ENCODE results near the gene OGFOD3. TPM values are rescaled to one million over a fixed set of nuclear protein-coding genes. Genes with fewer than 3 reads are reported as not detected.

The OGFOD3 gene
- total and polyA plus RNA-seq, 2 experiments from 2014 or later = 38.1 to 44.7 TPM

- no peak for DNase-seq
Observed at GRCh38 chr17:82369211-82369610, 49.2 kb downstream of the OGFOD3 start.

DNA sequence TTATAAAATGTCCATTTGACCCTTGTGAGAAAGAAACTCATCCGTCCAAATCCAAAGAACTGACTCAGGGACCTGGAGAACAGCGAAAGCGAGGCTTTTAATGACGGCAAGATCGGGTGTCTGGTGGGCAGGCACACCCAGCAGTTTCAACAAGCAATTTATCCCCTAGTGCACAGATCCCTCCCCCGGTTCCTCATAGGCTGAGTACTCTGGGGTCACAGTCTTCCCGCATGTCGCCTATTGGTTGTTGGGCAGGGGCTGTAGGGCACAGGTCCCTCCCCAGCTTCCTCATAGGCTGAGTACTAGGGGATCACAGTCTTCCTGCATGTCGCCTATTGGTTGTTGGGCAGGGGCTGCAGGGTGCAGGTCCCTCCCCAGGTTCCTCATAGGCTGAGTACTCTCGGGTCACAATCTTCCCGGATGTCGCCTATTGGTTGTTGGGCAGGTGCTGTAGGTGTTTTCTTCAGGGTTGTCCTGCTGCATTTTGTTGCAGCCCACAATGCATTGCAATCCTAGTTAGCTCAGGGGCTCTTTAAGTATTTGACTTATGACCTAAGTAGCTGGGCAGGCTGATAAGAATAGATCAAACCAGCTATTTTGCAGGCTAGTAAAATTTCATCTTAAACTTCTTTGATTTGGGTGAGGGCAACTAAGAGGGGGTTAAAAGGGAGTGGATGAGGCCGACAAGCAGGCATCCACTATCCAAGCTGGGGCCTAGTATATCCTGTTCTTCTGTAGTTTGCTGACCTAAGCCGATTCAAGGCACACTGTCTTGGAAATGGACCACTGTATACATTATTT, 50.5 kb downstream of the OGFOD3 start:
- Histone ChIP-seq H3K79me2 (ENCODE audit: insufficient read depth) (no peaks in the 10 kb centered on the region), H3K4me3 (no peak overlapping the region), H3K4me2 (ENCODE audit: unreplicated experiment) (no peak overlapping the region), H3K9ac (no peak overlapping the region), H3K27ac (no peak overlapping the region), H3K9me2 (ENCODE audit: insufficient read depth) (no peaks in the 10 kb centered on the region), H3F3A (ENCODE audit: insufficient read depth) (no peaks in the 10 kb centered on the region), H3K4me1 (ENCODE audit: insufficient read depth) (no peaks in the 10 kb centered on the region), H3K9me3 (ENCODE audit: low read depth) (no peaks in the 10 kb centered on the region), H4K20me1 (ENCODE audit: insufficient read depth) (no peaks in the 10 kb centered on the region), H3K36me3 (ENCODE audit: low read depth) (no peaks in the 10 kb centered on the region), H2AFZ (no peak overlapping the region), H3K27me3 (replicated peaks; ENCODE audit: insufficient read depth) (peaks cover 25% of the 10 kb centered on the region)
- 78 to 83% methylated on average over 14 of the region's 14 CpGs for WGBS, 2 experiments (ENCODE audit: low coverage in 1 of 2, low lambda C conversion rate in 2 of 2, missing lambda C conversion rate in 2 of 2)
- TF ChIP-seq EZH2phosphoT487 (IDR thresholded peaks at IDR 0.05; ENCODE audit: insufficient read depth, low read depth) (no peak), EZH2 (IDR thresholded peaks at IDR 0.05; ENCODE audit: insufficient read depth, poor library complexity, severe bottlenecking) (no peak)
- in situ Hi-C loops (cut with MboI) = no loop called here
- DNase-seq = no peak

More at GRCh38 chr17:82369211-82369610, 49.2 kb downstream of the OGFOD3 start:
- Histone ChIP-seq H3K4me3 (no peak overlapping the region), H3K4me1 (ENCODE audit: insufficient read depth) (no peaks in the 10 kb centered on the region), H3K27ac (no peak overlapping the region), H2AFZ (no peak overlapping the region), H3K79me2 (ENCODE audit: insufficient read depth) (no peaks in the 10 kb centered on the region), H3K9me2 (ENCODE audit: insufficient read depth) (no peaks in the 10 kb centered on the region), H3F3A (ENCODE audit: insufficient read depth) (no peaks in the 10 kb centered on the region), H4K20me1 (ENCODE audit: insufficient read depth) (no peaks in the 10 kb centered on the region), H3K27me3 (replicated peaks; ENCODE audit: insufficient read depth) (peaks cover 26% of the 10 kb centered on the region), H3K9me3 (ENCODE audit: low read depth) (no peaks in the 10 kb centered on the region), H3K9ac (no peak overlapping the region), H3K36me3 (ENCODE audit: low read depth) (no peaks in the 10 kb centered on the region), H3K4me2 (ENCODE audit: unreplicated experiment) (no peak overlapping the region)
- TF ChIP-seq EZH2 (IDR thresholded peaks at IDR 0.05; ENCODE audit: insufficient read depth, poor library complexity, severe bottlenecking) (no peak), EZH2phosphoT487 (IDR thresholded peaks at IDR 0.05; ENCODE audit: insufficient read depth, low read depth) (no peak)
- 92 to 94% methylated on average over 7 of the region's 7 CpGs for WGBS, 2 experiments (ENCODE audit: low coverage in 1 of 2, low lambda C conversion rate in 2 of 2, missing lambda C conversion rate in 2 of 2)
- in situ Hi-C loops (cut with MboI) = no loop called here

DNA sequence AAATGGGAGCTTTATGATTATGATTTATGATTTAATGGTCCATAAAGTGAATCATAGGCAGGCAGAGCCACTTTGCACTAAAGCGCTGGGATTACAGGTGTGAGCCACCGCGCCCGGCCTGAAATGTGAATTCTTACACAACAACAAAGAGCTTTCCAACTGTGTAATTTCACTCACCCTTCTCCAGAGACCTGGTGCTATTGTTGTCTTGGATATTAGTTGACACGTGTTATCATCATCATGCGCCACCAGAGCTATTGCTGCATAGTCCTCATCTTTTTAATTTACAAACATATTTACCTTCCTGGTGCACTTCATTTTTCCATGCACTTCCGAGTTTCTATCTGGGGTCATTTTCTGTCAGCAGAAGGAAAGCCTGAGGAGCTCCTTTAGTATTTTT, 51.6 kb downstream of the OGFOD3 start:
- Histone ChIP-seq H3K9me2 (ENCODE audit: insufficient read depth) (no peaks in the 10 kb centered on the region), H3K4me1 (ENCODE audit: insufficient read depth) (no peaks in the 10 kb centered on the region), H3F3A (ENCODE audit: insufficient read depth) (no peaks in the 10 kb centered on the region), H2AFZ (no peak overlapping the region), H3K27ac (no peak overlapping the region), H4K20me1 (ENCODE audit: insufficient read depth) (no peaks in the 10 kb centered on the region), H3K27me3 (replicated peaks; ENCODE audit: insufficient read depth) (peaks cover 16% of the 10 kb centered on the region), H3K4me2 (ENCODE audit: unreplicated experiment) (no peak overlapping the region), H3K79me2 (ENCODE audit: insufficient read depth) (no peaks in the 10 kb centered on the region), H3K9me3 (ENCODE audit: low read depth) (no peaks in the 10 kb centered on the region), H3K36me3 (ENCODE audit: low read depth) (no peaks in the 10 kb centered on the region), H3K9ac (no peak overlapping the region), H3K4me3 (no peak overlapping the region)
- WGBS, 2 experiments (ENCODE audit: low coverage in 1 of 2, low lambda C conversion rate in 2 of 2, missing lambda C conversion rate in 2 of 2) = 83% methylated on average over 7 of the region's 7 CpGs
- DNase-seq = no peak
- in situ Hi-C loops (cut with MboI) = no loop called here
- TF ChIP-seq EZH2phosphoT487 (IDR thresholded peaks at IDR 0.05; ENCODE audit: insufficient read depth, low read depth) = no peak
- no peak for TF ChIP-seq EZH2 (IDR thresholded peaks at IDR 0.05; ENCODE audit: insufficient read depth, poor library complexity, severe bottlenecking)

DNA sequence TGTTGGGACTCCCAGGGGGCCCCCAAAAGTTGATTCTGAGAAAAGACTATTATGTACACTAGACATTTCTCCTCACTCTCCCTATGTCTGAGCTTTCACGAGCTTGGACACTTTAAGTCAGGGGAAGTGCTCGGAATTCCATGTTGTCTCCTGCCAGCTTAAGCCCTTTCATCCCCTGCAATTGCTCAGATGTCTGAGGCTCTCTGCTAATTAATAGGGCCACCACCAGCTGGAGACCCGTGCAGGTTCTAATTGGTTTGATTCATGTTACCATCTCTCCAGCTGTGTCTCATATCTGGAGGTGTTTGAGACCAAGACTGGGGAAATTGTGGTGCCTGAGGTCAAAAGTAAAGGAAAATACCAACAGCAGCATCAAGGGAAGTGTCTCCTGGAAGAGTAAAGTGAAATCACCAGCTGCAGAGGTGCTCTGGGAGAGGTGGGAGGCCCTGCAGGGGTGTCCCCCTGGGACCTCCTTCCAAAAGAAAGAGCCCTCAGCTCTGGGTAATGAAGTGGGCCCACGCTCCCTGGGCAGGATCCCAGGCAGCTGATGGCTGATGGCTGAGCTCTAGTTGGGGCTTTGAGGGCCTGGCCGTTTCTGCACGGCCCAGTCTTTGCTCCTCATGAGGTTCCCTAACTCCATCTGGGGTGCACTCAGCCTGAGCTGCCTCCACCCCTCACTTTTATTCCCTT, 52.6 kb downstream of the OGFOD3 start:
- no peaks in the 10 kb centered on the region for H3K4me1 ChIP-seq (ENCODE audit: insufficient read depth)
- no peak for TF ChIP-seq EZH2phosphoT487 (IDR thresholded peaks at IDR 0.05; ENCODE audit: insufficient read depth, low read depth)

More for the DNA sequence above, 52.6 kb downstream of the OGFOD3 start:
- Histone ChIP-seq H3K4me3 (no peak overlapping the region), H4K20me1 (ENCODE audit: insufficient read depth) (no peaks in the 10 kb centered on the region), H3K79me2 (ENCODE audit: insufficient read depth) (no peaks in the 10 kb centered on the region), H3K36me3 (ENCODE audit: low read depth) (no peaks in the 10 kb centered on the region), H3F3A (ENCODE audit: insufficient read depth) (no peaks in the 10 kb centered on the region), H3K4me2 (ENCODE audit: unreplicated experiment) (no peak overlapping the region), H3K9ac (no peak overlapping the region), H2AFZ (no peak overlapping the region), H3K27ac (no peak overlapping the region), H3K9me3 (ENCODE audit: low read depth) (no peaks in the 10 kb centered on the region), H3K9me2 (ENCODE audit: insufficient read depth) (no peaks in the 10 kb centered on the region), H3K27me3 (replicated peaks; ENCODE audit: insufficient read depth) (peaks cover 8% of the 10 kb centered on the region)
- no peak for DNase-seq
- WGBS, 2 experiments (ENCODE audit: low coverage in 1 of 2, low lambda C conversion rate in 2 of 2, missing lambda C conversion rate in 2 of 2) = 68 to 70% methylated on average over 6 of the region's 6 CpGs
- in situ Hi-C loops (cut with MboI) = no loop called here

Measured in GM23248 (cell line).